ENCODE results near the gene LXN.

LXN gene

DNA sequence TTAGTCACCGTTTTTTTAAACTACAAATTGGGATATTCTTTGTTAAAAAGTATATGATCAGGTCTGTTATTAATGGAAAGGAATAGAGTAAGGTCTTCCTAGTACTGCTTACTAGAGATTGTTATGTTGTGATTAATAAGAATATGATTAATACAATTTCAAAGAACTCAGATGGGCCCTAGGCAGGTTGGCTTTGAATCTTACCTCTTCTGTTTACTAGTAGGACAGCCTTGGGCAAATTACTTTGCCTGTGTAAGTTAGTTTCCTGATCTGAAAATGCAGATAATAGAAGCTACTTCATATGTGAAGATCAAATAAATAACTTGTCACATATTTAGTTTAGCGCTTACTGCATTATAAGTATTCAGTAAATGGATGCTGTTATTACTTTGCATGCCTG, 21.3 kb downstream of the LXN start:
- H3K27ac Mint-ChIP-seq, result no peak overlapping the region
- ATAC-seq (no peak), DNase-seq (no peak)
- H3K27me3 Mint-ChIP-seq, result no peaks in the 10 kb centered on the region
- H3K4me1 Mint-ChIP-seq, result peaks cover 16% of the 10 kb centered on the region
- no peak overlapping the region for H3K4me3 Mint-ChIP-seq
- peaks cover 44% of the 10 kb centered on the region for H3K36me3 Mint-ChIP-seq (ENCODE audit: low read depth)
- H3K9me3 Mint-ChIP-seq, result no peaks in the 10 kb centered on the region

- Mint-ChIP-seq H3K4me3 (no peak overlapping the region), H3K36me3 (ENCODE audit: low read depth) (peaks cover 45% of the 10 kb centered on the region), H3K27me3 (no peaks in the 10 kb centered on the region), H3K27ac (no peak overlapping the region), H3K9me3 (no peaks in the 10 kb centered on the region), H3K4me1 (peaks cover 28% of the 10 kb centered on the region)
- DNase-seq (no peak), ATAC-seq (no peak)
Measured at GRCh38 chr3:158649791-158650190, 22.7 kb downstream of the LXN start.

DNA sequence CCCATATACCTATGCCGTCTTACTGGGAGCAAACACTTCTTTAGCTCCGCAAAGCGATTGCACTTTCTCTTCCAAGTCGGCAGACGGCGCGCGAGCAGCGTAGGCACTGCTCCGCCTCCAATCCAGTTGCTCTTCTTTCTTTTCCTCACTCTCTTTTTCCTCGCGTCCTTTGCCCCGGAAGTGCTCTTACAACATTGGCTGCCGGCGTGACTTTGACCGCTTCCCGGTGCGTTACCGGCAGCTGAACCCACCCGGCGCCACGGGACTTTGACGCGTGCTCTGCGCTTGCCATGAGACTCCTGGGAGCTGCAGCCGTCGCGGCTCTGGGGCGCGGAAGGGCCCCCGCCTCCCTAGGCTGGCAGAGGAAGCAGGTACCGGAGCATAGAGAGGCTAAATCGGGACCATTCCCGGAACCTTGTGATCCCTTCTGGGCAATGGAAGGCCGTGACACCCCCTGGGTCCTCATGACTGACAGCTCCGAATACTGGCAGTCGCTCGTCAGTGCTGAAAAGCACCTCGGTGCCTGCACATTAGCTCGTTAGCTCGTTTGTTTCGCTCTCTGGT, 28.0 kb downstream of the LXN start, which contains the start of gene GFM1:
Gene GFM1 (plus strand): TSS at position 183 of the 564 bp plus-strand sequence. CDS start 108 bp downstream, at position 291.
- peak; percentile 98 for ATAC-seq
- Mint-ChIP-seq H3K4me1 (peaks cover 37% of the 10 kb centered on the region), H3K4me3 (peak within 1 kb of the TSS; percentile 93), H3K36me3 (ENCODE audit: low read depth) (peaks cover 23% of the 10 kb centered on the region), H3K9me3 (no peaks in the 10 kb centered on the region), H3K27me3 (no peaks in the 10 kb centered on the region), H3K27ac (peak within 1 kb of the TSS; percentile 94)
- DNase-seq, result peak; percentile 84

DNA sequence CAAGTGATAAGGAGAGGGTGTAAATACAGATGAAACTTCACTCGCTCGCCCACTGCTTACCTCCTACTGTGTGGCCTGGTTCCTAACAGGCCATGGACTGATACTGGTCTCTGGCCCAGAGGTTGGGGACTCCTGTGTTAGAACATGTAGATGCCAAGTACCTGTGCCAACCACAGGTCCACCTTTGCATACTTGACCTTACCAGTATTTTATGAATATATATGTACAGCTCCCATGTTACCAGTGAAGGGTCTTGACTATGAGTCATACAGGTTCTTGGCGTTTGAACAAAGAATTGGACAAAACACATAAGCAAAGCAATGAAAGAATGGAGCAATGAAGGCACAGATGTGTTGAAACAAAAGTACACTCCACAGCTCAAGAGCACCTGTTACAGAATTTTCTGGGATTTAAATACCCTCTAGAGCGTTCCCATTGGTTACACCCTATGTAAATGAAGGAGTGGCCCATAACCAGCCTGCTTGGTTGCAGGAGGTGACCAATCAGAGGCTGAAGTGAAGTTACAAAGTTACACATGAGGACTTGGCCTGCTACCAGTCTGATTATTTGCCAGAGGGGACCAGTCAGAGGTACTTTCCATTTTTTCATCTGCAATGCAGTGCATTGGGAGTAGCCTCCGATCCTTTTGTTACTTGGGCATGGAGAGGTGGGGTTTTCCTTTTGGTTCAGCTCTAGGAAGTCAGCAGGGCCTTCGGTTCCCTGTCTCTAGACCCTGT, 29.8 kb downstream of the LXN start:
- no peak overlapping the region for H3K27ac Mint-ChIP-seq
- no peak for ATAC-seq
- no peaks in the 10 kb centered on the region for H3K9me3 Mint-ChIP-seq
- no peaks in the 10 kb centered on the region for H3K27me3 Mint-ChIP-seq
- H3K36me3 Mint-ChIP-seq (ENCODE audit: low read depth), result peaks cover 13% of the 10 kb centered on the region
- H3K4me1 Mint-ChIP-seq, result peaks cover 32% of the 10 kb centered on the region
- DNase-seq, result no peak
- H3K4me3 Mint-ChIP-seq, result no peak overlapping the region

DNA sequence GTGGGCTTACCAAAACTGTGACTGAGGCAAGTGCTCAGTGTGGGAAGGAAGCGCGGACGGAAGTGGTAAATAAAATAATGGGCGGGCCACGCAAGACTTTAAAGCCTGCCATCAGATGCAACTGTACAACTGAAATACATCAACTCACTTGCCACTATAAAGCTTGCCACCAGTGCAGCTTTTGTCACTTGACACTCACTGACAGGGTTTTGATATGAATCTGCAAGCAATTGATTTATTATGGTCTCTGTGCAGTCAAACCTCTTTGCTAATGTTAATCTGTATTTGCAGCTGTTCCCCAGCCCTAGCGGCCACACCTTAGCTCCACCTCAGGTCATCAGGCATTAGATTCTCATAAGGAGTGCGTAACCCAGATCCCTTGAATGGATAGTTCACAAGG, 30.4 kb downstream of the LXN start:
- H3K4me3 Mint-ChIP-seq, result no peak overlapping the region

GRCh38 chr3:158640646-158641045, 31.8 kb downstream of the LXN start:
- peaks cover 2% of the 10 kb centered on the region for H3K36me3 Mint-ChIP-seq (ENCODE audit: low read depth)
- H3K4me1 Mint-ChIP-seq, result peaks cover 16% of the 10 kb centered on the region
- no peaks in the 10 kb centered on the region for H3K27me3 Mint-ChIP-seq
- DNase-seq (no peak), ATAC-seq (no peak)
- H3K9me3 Mint-ChIP-seq, result no peaks in the 10 kb centered on the region
- H3K27ac Mint-ChIP-seq, result no peak overlapping the region
- H3K4me3 Mint-ChIP-seq, result no peak overlapping the region

More for the DNA sequence above, 30.4 kb downstream of the LXN start:
- Mint-ChIP-seq H3K27me3 (no peaks in the 10 kb centered on the region), H3K9me3 (no peaks in the 10 kb centered on the region), H3K4me1 (peaks cover 27% of the 10 kb centered on the region), H3K27ac (peak overlapping the region; percentile 51), H3K36me3 (ENCODE audit: low read depth) (peaks cover 12% of the 10 kb centered on the region)
- DNase-seq, result no peak
- ATAC-seq, result no peak

DNA sequence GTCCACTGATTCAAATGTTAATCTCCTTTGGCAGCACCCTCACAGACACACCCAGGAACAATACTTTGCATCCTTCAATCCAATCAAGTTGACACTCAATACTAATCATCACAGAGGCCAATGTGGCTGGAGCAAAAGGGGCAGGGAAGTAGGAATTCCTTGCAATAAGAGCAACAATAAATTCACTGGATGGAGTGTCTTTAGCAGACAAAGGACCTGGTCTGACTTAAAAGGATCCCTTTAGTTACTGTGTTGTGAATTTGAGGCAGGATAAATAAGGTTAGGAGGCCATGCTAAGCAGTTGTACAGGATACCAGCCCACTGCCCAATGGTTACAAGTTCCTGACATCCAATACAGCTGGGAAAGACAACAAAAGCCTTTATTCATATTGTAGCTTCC, 40.5 kb downstream of the LXN start:
- no peak for DNase-seq
- peaks cover 14% of the 10 kb centered on the region for H3K27me3 Mint-ChIP-seq
- no peak overlapping the region for H3K4me3 Mint-ChIP-seq
- H3K9me3 Mint-ChIP-seq, result peaks cover 4% of the 10 kb centered on the region
- ATAC-seq, result no peak
- H3K4me1 Mint-ChIP-seq, result no peaks in the 10 kb centered on the region
- H3K27ac Mint-ChIP-seq, result no peak overlapping the region
- no peaks in the 10 kb centered on the region for H3K36me3 Mint-ChIP-seq (ENCODE audit: low read depth)

GRCh38 chr3:158625881-158626280, 46.6 kb downstream of the LXN start:
- ATAC-seq, result no peak

GRCh38 chr3:158617982-158618875, 54.2 kb downstream of the LXN start:
- DNase-seq, result no peak
- no peak for ATAC-seq
- H3K27ac Mint-ChIP-seq, result no peak overlapping the region
- H3K4me3 Mint-ChIP-seq, result no peak overlapping the region
- peaks cover 11% of the 10 kb centered on the region for H3K27me3 Mint-ChIP-seq
- peaks cover 12% of the 10 kb centered on the region for H3K9me3 Mint-ChIP-seq
- H3K36me3 Mint-ChIP-seq (ENCODE audit: low read depth), result peaks cover 2% of the 10 kb centered on the region
- no peaks in the 10 kb centered on the region for H3K4me1 Mint-ChIP-seq

More at GRCh38 chr3:158625881-158626280, 46.6 kb downstream of the LXN start:
- peaks cover 4% of the 10 kb centered on the region for H3K9me3 Mint-ChIP-seq
- no peak overlapping the region for H3K27ac Mint-ChIP-seq
- H3K27me3 Mint-ChIP-seq, result peaks cover 9% of the 10 kb centered on the region
- no peak for DNase-seq
- H3K4me1 Mint-ChIP-seq, result no peaks in the 10 kb centered on the region
- no peak overlapping the region for H3K4me3 Mint-ChIP-seq
- H3K36me3 Mint-ChIP-seq (ENCODE audit: low read depth), result no peaks in the 10 kb centered on the region
